HepG2 (cell line): ENCODE results near the gene ALDH3B1. TPM values are rescaled to one million over a fixed set of nuclear protein-coding genes. Genes with fewer than 3 reads are reported as not detected.

Experiments used
- DNMT3B ChIP-seq: conservative IDR thresholded peaks from 2 replicates; pipeline ENCODE4 v1.6.1; 2016; ENCODE audit warnings: missing biosample characterization, control low read depth
- ESRRA ChIP-seq: sonication (generic); formaldehyde crosslinking; IDR thresholded peaks from 2 replicates; pipeline ENCODE4 v1.5.1; 2020; ENCODE audit warnings: mild to moderate bottlenecking, low read depth, missing genetic modification reagents
- FOSL2 ChIP-seq: sonication (generic); formaldehyde crosslinking; IDR thresholded peaks from 2 replicates; pipeline ENCODE4 v1.4.0; 2020; ENCODE audit warnings: missing genetic modification reagents
- FOXK1 ChIP-seq: sonication (generic); formaldehyde crosslinking; IDR thresholded peaks from 2 replicates; pipeline ENCODE4 v1.4.0; 2020; ENCODE audit warnings: low read depth, missing genetic modification reagents, borderline replicate concordance
- FOXK2 ChIP-seq: fragments of 450-650 bp; IDR thresholded peaks from 2 replicates; pipeline ENCODE4 v1.6.1; 2016
- FOXO1 ChIP-seq: sonication (generic); formaldehyde crosslinking; IDR thresholded peaks from 2 replicates; pipeline ENCODE4 v1.4.0; 2020; ENCODE audit warnings: missing genetic modification reagents
- FOXP1 ChIP-seq, 2 experiments: fragments of 450-650 bp in 1 of 2; IDR thresholded peaks; 2 replicates each; pipeline ENCODE4 v1.6.1; 2017 to 2018; ENCODE audit warnings: antibody characterized with exemption in 1 of 2
- HNF4A ChIP-seq: sonication (generic); formaldehyde crosslinking; IDR thresholded peaks from 2 replicates; pipeline ENCODE4 v1.4.0; 2020; ENCODE audit warnings: missing genetic modification reagents
- JUNB ChIP-seq: sonication (generic); formaldehyde crosslinking; IDR thresholded peaks from 2 replicates; pipeline ENCODE4 v1.8.0; 2022; ENCODE audit warnings: missing genetic modification reagents, mild to moderate bottlenecking, borderline replicate concordance
- MBNL3 ChIP-seq: fragments of 250-450 bp; sonication (Bioruptor Pico); conservative IDR thresholded peaks from 2 replicates; pipeline ENCODE4 v1.8.0; 2022; ENCODE audit warnings: mild to moderate bottlenecking, inconsistent platforms
- MEIS2 ChIP-seq: sonication (generic); formaldehyde crosslinking; IDR thresholded peaks from 2 replicates; pipeline ENCODE4 v1.9.0; 2021; ENCODE audit warnings: mild to moderate bottlenecking, missing genetic modification reagents
- NONO ChIP-seq, 2 experiments: fragments of 450-650 bp in 1 of 2; sonication (generic) in 1 of 2; formaldehyde crosslinking in 1 of 2; IDR thresholded peaks in 1 of 2; conservative IDR thresholded peaks in 1 of 2; 2 replicates each; pipeline versions ENCODE4 v1.6.1 to v1.8.0; 2017 to 2022; ENCODE audit warnings: mild to moderate bottlenecking in 1 of 2, missing genetic modification reagents in 1 of 2, moderate library complexity in 1 of 2
- PHF21A ChIP-seq: sonication (generic); formaldehyde crosslinking; IDR thresholded peaks from 2 replicates; pipeline ENCODE4 v1.5.0; 2020; ENCODE audit warnings: mild to moderate bottlenecking, missing genetic modification reagents
- RCOR2 ChIP-seq: IDR thresholded peaks from 2 replicates; pipeline ENCODE4 v1.6.1; 2016; ENCODE audit warnings: missing biosample characterization, missing genetic modification reagents
- REL ChIP-seq: sonication (generic); formaldehyde crosslinking; conservative IDR thresholded peaks from 2 replicates; pipeline ENCODE4 v1.8.0; 2022; ENCODE audit warnings: mild to moderate bottlenecking, missing genetic modification reagents, moderate library complexity
- SIN3A ChIP-seq: IDR thresholded peaks from 2 replicates; pipeline ENCODE4 v1.6.1; 2011; ENCODE audit warnings: low read depth, mild to moderate bottlenecking, control low read depth, low read length, borderline replicate concordance
- SIN3B ChIP-seq: fragments of 150-350 bp; IDR thresholded peaks from 2 replicates; pipeline ENCODE4 v1.6.1; 2014; ENCODE audit warnings: low read length
- SOX5 ChIP-seq: IDR thresholded peaks from 2 replicates; pipeline ENCODE4 v1.6.1; 2016; ENCODE audit warnings: borderline replicate concordance
- ZNF121 ChIP-seq: sonication (generic); formaldehyde crosslinking; IDR thresholded peaks from 2 replicates; pipeline ENCODE4 v1.5.0; 2020; ENCODE audit warnings: mild to moderate bottlenecking, missing genetic modification reagents
- ZNF331 ChIP-seq: sonication (generic); formaldehyde crosslinking; IDR thresholded peaks from 2 replicates; pipeline ENCODE4 v1.4.0; 2020; ENCODE audit warnings: missing genetic modification reagents
- ZNF33B ChIP-seq: sonication (generic); formaldehyde crosslinking; IDR thresholded peaks from 2 replicates; pipeline ENCODE4 v1.5.1; 2020; ENCODE audit warnings: mild to moderate bottlenecking, missing genetic modification reagents
- ZNF383 ChIP-seq: sonication (generic); formaldehyde crosslinking; IDR thresholded peaks from 2 replicates; pipeline ENCODE4 v1.4.0; 2020; ENCODE audit warnings: missing genetic modification reagents, mild to moderate bottlenecking, borderline replicate concordance
- ZNF7 ChIP-seq: IDR thresholded peaks from 2 replicates; pipeline ENCODE4 v1.6.1; 2016; ENCODE audit warnings: missing biosample characterization, missing genetic modification reagents
- ZNF709 ChIP-seq: sonication (generic); formaldehyde crosslinking; IDR thresholded peaks from 2 replicates; pipeline ENCODE4 v1.5.0; 2020; ENCODE audit warnings: mild to moderate bottlenecking, missing genetic modification reagents
- ZNF761 ChIP-seq: sonication (generic); formaldehyde crosslinking; conservative IDR thresholded peaks from 2 replicates; pipeline ENCODE4 v1.4.0; 2020; ENCODE audit warnings: mild to moderate bottlenecking, missing genetic modification reagents
- ZNF766 ChIP-seq: sonication (generic); formaldehyde crosslinking; IDR thresholded peaks from 2 replicates; pipeline ENCODE4 v1.5.0; 2020; ENCODE audit warnings: missing genetic modification reagents, borderline replicate concordance
- ZNF781 ChIP-seq: sonication (generic); formaldehyde crosslinking; IDR thresholded peaks from 2 replicates; pipeline ENCODE4 v1.5.1; 2020; ENCODE audit warnings: borderline replicate concordance, mild to moderate bottlenecking, missing genetic modification reagents; ENCODE audit errors: not compliant biosample characterization
- polyA plus RNA-seq, 8 experiments: library from polyadenylated mRNA; depleted of rRNA in 3 of 8; stranded (reverse) in 7 of 8; unstranded in 1 of 8; fragments of >200 nt; fragmentation: Illumina TruSeq in 4 of 8; extraction: Trizol in 4 of 8; gene quantifications; 2 replicates each; pipeline versions ENCODE4 v1.2.1 to v1.2.3, GENCODE V29; 2011 to 2016; ENCODE audit warnings: low read depth in 4 of 8, missing spikeins in 1 of 8, mixed read lengths in 1 of 8; ENCODE audit not compliant: insufficient read depth in 1 of 8
- total RNA-seq, 5 experiments: library from RNA; depleted of rRNA; stranded (reverse); fragments of >200 nt; fragmentation: Illumina TruSeq; extraction: Trizol; gene quantifications; 2 replicates each; pipeline ENCODE4 v1.2.3, GENCODE V29; 2016; ENCODE audit warnings: low read depth in 1 of 5
- TF ChIP-seq, protein P1 (sequence below): sonication (generic); formaldehyde crosslinking; IDR thresholded peaks from 2 replicates; pipeline ENCODE4 v1.4.0; 2020; ENCODE audit warnings: mild to moderate bottlenecking, missing genetic modification reagents
- TF ChIP-seq, protein P2 (sequence below): IDR thresholded peaks from 2 replicates; pipeline ENCODE4 v1.6.1; 2012; ENCODE audit warnings: low read depth, low read length, improper control_type of control experiment
- TF ChIP-seq, protein P3 (sequence below): sonication (generic); formaldehyde crosslinking; IDR thresholded peaks from 2 replicates; pipeline ENCODE4 v1.4.0; 2020; ENCODE audit warnings: missing genetic modification reagents, low read depth, mild to moderate bottlenecking, borderline replicate concordance
- TF ChIP-seq, protein P4 (sequence below): IDR thresholded peaks from 2 replicates; pipeline ENCODE4 v1.6.1; 2012; ENCODE audit warnings: inconsistent platforms

The ALDH3B1 gene
- total and polyA plus RNA-seq, 2 of the 13 experiments (the other 11 are each of a cell fraction or from before 2014, with no cell fraction given), result 4.0 to 6.7 TPM

DNA sequence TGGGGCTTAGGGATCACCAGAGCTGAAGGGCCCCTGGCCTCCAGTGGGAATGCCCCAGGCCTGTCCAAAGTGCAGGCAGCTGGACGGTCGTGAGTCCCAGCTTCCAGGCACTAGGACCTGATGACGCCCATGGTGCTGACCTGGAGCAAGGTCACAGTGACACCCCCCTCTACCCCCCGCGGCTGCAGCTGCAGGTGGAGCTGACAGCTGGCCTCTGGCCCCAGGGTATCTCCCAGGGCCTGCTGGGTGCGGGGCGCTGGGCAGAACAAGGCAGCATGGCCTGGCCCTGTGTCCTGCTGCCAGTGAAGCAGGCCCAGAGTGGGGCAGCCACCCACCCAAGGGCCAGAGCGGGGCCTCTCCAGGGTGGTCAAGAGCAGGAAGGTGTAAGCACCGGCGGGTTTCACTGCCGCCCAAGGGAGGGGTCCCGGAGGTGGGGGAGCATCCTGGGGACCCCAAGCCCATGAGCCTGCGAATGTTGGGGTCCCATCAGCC, 28.1 kb downstream of the ALDH3B1 start (continued):
- TF ChIP-seq, protein P1, sequence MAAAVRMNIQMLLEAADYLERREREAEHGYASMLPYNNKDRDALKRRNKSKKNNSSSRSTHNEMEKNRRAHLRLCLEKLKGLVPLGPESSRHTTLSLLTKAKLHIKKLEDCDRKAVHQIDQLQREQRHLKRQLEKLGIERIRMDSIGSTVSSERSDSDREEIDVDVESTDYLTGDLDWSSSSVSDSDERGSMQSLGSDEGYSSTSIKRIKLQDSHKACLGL (CRISPR knock-in tag), result peak; percentile 97
- TF ChIP-seq SOX5 (CRISPR knock-in tag) (peak; percentile 73; the same call in 1 of the 2 replicates), ZNF709 (CRISPR knock-in tag) (peak; percentile 64; the same call in 1 of the 2 replicates), RCOR2 (CRISPR knock-in tag) (peak; percentile 74), ZNF781 (CRISPR knock-in tag) (peak; percentile 43), ZNF7 (CRISPR knock-in tag) (0 out of 2 replicates have a peak, but pooled peaks have one; percentile 51), ZNF761 (CRISPR knock-in tag) (peak; percentile 68; the same call in 1 of the 2 replicates), HNF4A (peak; percentile 100), FOXP1 (IDR thresholded peaks at IDR 0.05) (no peak), FOXP1 (CRISPR knock-in tag; IDR thresholded peaks at IDR 0.05) (peak; percentile 59), JUNB (CRISPR knock-in tag) (no peak), FOXO1 (CRISPR knock-in tag) (peak; percentile 76), DNMT3B (CRISPR knock-in tag) (no peak), FOXK2 (no peak), ZNF766 (CRISPR knock-in tag) (peak; percentile 66; the same call in 1 of the 2 replicates), ESRRA (CRISPR knock-in tag) (peak; percentile 99), ZNF383 (peak; percentile 89; the same call in 1 of the 2 replicates), MEIS2 (CRISPR knock-in tag) (peak; percentile 98), FOXK1 (CRISPR knock-in tag) (0 out of 2 replicates have a peak, but pooled peaks have one; percentile 39), SIN3A (peak; percentile 89), ZNF121 (CRISPR knock-in tag) (no peak; the same call in 1 of the 2 replicates), SIN3B (no peak; the same call in 1 of the 2 replicates), FOSL2 (CRISPR knock-in tag) (peak; percentile 82), MBNL3 (CRISPR knock-in tag) (no peak), ZNF331 (CRISPR knock-in tag) (peak; percentile 91), REL (CRISPR knock-in tag) (peak; percentile 96), PHF21A (CRISPR knock-in tag) (peak; percentile 96), NONO (IDR thresholded peaks at IDR 0.05) (no peak), NONO (CRISPR knock-in tag; conservative IDR thresholded peaks at IDR 0.05) (peak; percentile 98), ZNF33B (CRISPR knock-in tag) (no peak)
- TF ChIP-seq, protein P2, sequence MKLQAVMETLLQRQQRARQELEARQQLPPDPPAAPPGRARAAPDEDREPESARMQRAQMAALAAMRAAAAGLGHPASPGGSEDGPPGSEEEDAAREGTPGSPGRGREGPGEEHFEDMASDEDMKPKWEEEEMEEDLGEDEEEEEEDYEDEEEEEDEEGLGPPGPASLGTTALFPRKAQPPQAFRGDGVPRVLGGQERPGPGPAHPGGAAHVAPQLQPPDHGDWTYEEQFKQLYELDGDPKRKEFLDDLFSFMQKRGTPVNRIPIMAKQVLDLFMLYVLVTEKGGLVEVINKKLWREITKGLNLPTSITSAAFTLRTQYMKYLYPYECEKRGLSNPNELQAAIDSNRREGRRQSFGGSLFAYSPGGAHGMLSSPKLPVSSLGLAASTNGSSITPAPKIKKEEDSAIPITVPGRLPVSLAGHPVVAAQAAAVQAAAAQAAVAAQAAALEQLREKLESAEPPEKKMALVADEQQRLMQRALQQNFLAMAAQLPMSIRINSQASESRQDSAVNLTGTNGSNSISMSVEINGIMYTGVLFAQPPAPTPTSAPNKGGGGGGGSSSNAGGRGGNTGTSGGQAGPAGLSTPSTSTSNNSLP, result no peak
- TF ChIP-seq, protein P3, sequence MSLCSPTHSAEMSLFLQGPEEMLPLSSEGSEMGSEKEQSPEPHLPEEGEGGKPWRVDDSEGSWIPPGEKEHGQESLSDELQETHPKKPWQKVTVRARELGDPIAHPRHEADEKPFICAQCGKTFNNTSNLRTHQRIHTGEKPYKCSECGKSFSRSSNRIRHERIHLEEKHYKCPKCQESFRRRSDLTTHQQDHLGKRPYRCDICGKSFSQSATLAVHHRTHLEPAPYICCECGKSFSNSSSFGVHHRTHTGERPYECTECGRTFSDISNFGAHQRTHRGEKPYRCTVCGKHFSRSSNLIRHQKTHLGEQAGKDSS, result peak; percentile 91
- TF ChIP-seq, protein P4, sequence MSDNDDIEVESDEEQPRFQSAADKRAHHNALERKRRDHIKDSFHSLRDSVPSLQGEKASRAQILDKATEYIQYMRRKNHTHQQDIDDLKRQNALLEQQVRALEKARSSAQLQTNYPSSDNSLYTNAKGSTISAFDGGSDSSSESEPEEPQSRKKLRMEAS, result peak; percentile 82
